Measurements from ENCODE around the gene MYOT. TPM values are rescaled to one million over a fixed set of nuclear protein-coding genes. Genes with fewer than 3 reads are reported as not detected.

The MYOT gene
- total RNA-seq, 1 experiment from 2014 or later: not detected

- no peak overlapping the region for H2BK20ac ChIP-seq (ENCODE audit: low read depth, low read length, poor library complexity, severe bottlenecking)
- H2BK12ac ChIP-seq (ENCODE audit: insufficient read length, low read depth, low read length): no peak overlapping the region
- H3K27ac ChIP-seq (ENCODE audit: insufficient read length, low read depth, low read length): no peak overlapping the region
- Mint-ChIP-seq H3K4me1 (peaks cover 5 to 16% of the 10 kb centered on the region in 2 experiments), H3K36me3 (ENCODE audit: insufficient read depth in 1 of 3, low read depth in 3 of 3) (no peaks in the 10 kb centered on the region), H3K4me3 (no peak overlapping the region), H3K9me3 (no peaks in the 10 kb centered on the region), H3K27me3 (ENCODE audit: low read depth) (no peaks in the 10 kb centered on the region), H3K27ac (no peak overlapping the region)
- H3K4me1 ChIP-seq (ENCODE audit: insufficient read depth, low read length): no peaks in the 10 kb centered on the region
- no peaks in the 10 kb centered on the region for H3K23me2 ChIP-seq (ENCODE audit: insufficient read length, low read depth, low read length, poor library complexity, severe bottlenecking)
- no peak overlapping the region for H3K18ac ChIP-seq (ENCODE audit: insufficient read length, low read depth, low read length)
- H3K56ac ChIP-seq (ENCODE audit: insufficient read length, low read depth, low read length): no peak overlapping the region
- no peak overlapping the region for H2BK5ac ChIP-seq (ENCODE audit: insufficient read length, low read length)
- no peak overlapping the region for H4K5ac ChIP-seq (ENCODE audit: insufficient read length, low read depth, low read length)
- H2BK120ac ChIP-seq (ENCODE audit: low read depth, low read length, poor library complexity, severe bottlenecking): no peak overlapping the region
- H4K20me1 ChIP-seq (ENCODE audit: control insufficient read depth, insufficient read depth, insufficient read length): no peaks in the 10 kb centered on the region
- no peaks in the 10 kb centered on the region for H3K79me2 ChIP-seq (ENCODE audit: insufficient read depth, low read length)
- H3K23ac ChIP-seq (ENCODE audit: insufficient read length, low read depth, low read length): no peak overlapping the region
- no CpG with 5 or more reads among the region's 1 CpG for WGBS (ENCODE audit: extremely low coverage, insufficient read length, low lambda C conversion rate)
- H3K4me2 ChIP-seq (ENCODE audit: insufficient read depth, insufficient read length, low read length): no peak overlapping the region
- no peak for DNase-seq
- no peak overlapping the region for H3K14ac ChIP-seq (ENCODE audit: insufficient read depth, low read length)
- H2AK5ac ChIP-seq (ENCODE audit: insufficient read length, low read length): no peak overlapping the region
- no peaks in the 10 kb centered on the region for H3K27me3 ChIP-seq (ENCODE audit: insufficient read depth, low read length)
- H3K9ac ChIP-seq (ENCODE audit: extremely low read depth, insufficient read length, low read length): no peak overlapping the region
- H4K8ac ChIP-seq (replicated peaks; ENCODE audit: insufficient read length, low read depth, low read length): no peak overlapping the region
- no peak overlapping the region for H3T11ph ChIP-seq (ENCODE audit: low read length)
- no peak overlapping the region for H2AFZ ChIP-seq (ENCODE audit: low read length)
- no peak overlapping the region for H4K91ac ChIP-seq (ENCODE audit: insufficient read length, low read depth, low read length)
- H3K9me3 ChIP-seq (ENCODE audit: control insufficient read depth, low read depth, low read length): no peaks in the 10 kb centered on the region
- H3K4ac ChIP-seq (ENCODE audit: low read depth, low read length): no peak overlapping the region
- H2BK15ac ChIP-seq (ENCODE audit: low read depth, low read length): no peak overlapping the region
- TF ChIP-seq CTCF (conservative IDR thresholded peaks at IDR 0.05): no peak
- no peaks in the 10 kb centered on the region for H3K79me1 ChIP-seq (ENCODE audit: insufficient read depth, low read depth, low read length, poor library complexity, severe bottlenecking)
Observed at GRCh38 chr5:137890845-137891244, 23.2 kb downstream of the MYOT start.

Data from H9 (cell line).